Upper lobe of left lung (tissue), 6 donors: ENCODE measurements around the gene ANKRD42. TPM values are rescaled to one million over a fixed set of nuclear protein-coding genes. Genes with fewer than 3 reads are reported as not detected.
"Not testable (repeated sequence)": the region's sequence is repeated elsewhere in the genome, so short reads cannot be mapped to it uniquely, and the experiment has no call there.

Experiments
- ATAC-seq, 2 donors: fragments of 200-7000 bp; cut with Tn5 transposase; one replicate each; pipeline ENCODE4 v1.9.1; 2022; ENCODE audit warnings: mild to moderate bottlenecking in 2 of 2, moderate library complexity in 2 of 2; ENCODE audit not compliant: low FRiP score in 2 of 2
- DNase-seq, 2 donors: peaks; one replicate each; pipeline ENCODE4 v3.0.0-alpha.2; 2019 to 2020
- H3K27ac ChIP-seq, 4 donors: fragments of 200-600 bp; sonication (generic); one replicate each; pipeline ENCODE4 v1.5.1; 2016 to 2019
- H3K27me3 ChIP-seq, 4 donors: fragments of 200-600 bp; sonication (generic); one replicate each; pipeline ENCODE4 v1.5.1; 2017 to 2019
- H3K36me3 ChIP-seq, 4 donors: fragments of 200-600 bp; sonication (generic); one replicate each; pipeline ENCODE4 v1.5.1; 2016 to 2019
- H3K4me1 ChIP-seq, 4 donors: fragments of 200-600 bp; sonication (generic); one replicate each; pipeline ENCODE4 v1.5.1; 2018 to 2019
- H3K4me3 ChIP-seq, 4 donors: fragments of 200-600 bp; sonication (generic); one replicate each; pipeline ENCODE4 v1.5.1; 2017 to 2019; ENCODE audit warnings: mild to moderate bottlenecking in 2 of 4, moderate library complexity in 1 of 4
- H3K9me3 ChIP-seq, 4 donors: fragments of 200-600 bp; sonication (generic); one replicate each; pipeline ENCODE4 v1.5.1; 2018 to 2019
- EP300 ChIP-seq, 4 donors: sonication (generic); formaldehyde crosslinking; IDR thresholded peaks; one replicate each; pipeline ENCODE4 v1.5.1; 2017; ENCODE audit warnings: antibody characterized with exemption in 4 of 4, control low read depth in 2 of 4
- POLR2A ChIP-seq, 4 donors: fragments of 450-650 bp; IDR thresholded peaks; one replicate each; pipeline ENCODE4 v1.5.1; 2016 to 2017; ENCODE audit warnings: antibody characterized with exemption in 4 of 4, mild to moderate bottlenecking in 2 of 4
- POLR2AphosphoS5 ChIP-seq, 2 donors: sonication (generic); formaldehyde crosslinking; IDR thresholded peaks; one replicate each; pipeline ENCODE4 v1.5.1; 2017; ENCODE audit warnings: antibody characterized with exemption in 2 of 2
- WGBS, 2 donors: methylation state at CpG; one replicate each; pipeline ENCODE4 v1.1.5; 2017 to 2018; 5-methylcytosine and 5-hydroxymethylcytosine counted together
- total RNA-seq, 6 donors: library from RNA; depleted of rRNA in 4 of 6; stranded (reverse); fragments of >200 nt in 4 of 6; gene quantifications; one replicate each; pipeline versions ENCODE4 v1.1.0 to v1.2.1, GENCODE V29; 2016 to 2021
- TF ChIP-seq, protein P1 (sequence below), 6 experiments: fragments of 450-650 bp in 4 of 6; fragments of 200-600 bp in 2 of 6; sonication (generic) in 2 of 6; IDR thresholded peaks; one replicate each; pipeline ENCODE4 v1.5.1; 2016 to 2019; ENCODE audit warnings: antibody characterized with exemption in 6 of 6
- donor health status: DM: no; HTN: no; CAD: no; lungs with moderate emphysema.
- donor health status: DM: no; HTN: yes; CAD: no; lungs with severe emphysema.

Gene ANKRD42
- total RNA-seq, 6 donors from 2014 or later, result 11.1 to 30.4 (median 15.4) TPM

DNA sequence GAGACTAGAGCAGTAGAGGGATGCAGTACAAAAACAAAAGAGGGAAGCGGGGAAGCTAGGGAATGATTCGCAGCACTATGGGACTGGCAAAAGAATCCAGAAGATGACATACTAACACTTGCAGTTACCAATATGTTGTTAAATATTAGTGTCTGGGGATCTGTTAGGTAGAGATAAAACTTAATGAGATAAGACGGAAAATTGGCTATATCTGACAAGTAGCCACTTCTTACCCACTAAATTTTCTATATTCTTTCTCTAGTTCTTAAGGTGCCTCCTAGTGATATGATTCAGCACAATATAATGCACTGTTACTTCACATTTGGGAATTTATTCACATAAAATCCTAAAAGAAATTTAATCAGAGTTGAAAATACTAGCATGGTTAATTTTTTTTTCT, 61.9 kb downstream of the ANKRD42 start:
- ATAC-seq, result no peak
- TF ChIP-seq, protein P1, sequence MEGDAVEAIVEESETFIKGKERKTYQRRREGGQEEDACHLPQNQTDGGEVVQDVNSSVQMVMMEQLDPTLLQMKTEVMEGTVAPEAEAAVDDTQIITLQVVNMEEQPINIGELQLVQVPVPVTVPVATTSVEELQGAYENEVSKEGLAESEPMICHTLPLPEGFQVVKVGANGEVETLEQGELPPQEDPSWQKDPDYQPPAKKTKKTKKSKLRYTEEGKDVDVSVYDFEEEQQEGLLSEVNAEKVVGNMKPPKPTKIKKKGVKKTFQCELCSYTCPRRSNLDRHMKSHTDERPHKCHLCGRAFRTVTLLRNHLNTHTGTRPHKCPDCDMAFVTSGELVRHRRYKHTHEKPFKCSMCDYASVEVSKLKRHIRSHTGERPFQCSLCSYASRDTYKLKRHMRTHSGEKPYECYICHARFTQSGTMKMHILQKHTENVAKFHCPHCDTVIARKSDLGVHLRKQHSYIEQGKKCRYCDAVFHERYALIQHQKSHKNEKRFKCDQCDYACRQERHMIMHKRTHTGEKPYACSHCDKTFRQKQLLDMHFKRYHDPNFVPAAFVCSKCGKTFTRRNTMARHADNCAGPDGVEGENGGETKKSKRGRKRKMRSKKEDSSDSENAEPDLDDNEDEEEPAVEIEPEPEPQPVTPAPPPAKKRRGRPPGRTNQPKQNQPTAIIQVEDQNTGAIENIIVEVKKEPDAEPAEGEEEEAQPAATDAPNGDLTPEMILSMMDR (IDR thresholded peaks at IDR 0.05), result no peak
- TF ChIP-seq EP300 (IDR thresholded peaks at IDR 0.05) (no peak), POLR2A (IDR thresholded peaks at IDR 0.05) (no peak)
- Histone ChIP-seq H3K9me3 (no peaks in the 10 kb centered on the region), H3K27ac (no peak overlapping the region), H3K4me1 (no peaks in the 10 kb centered on the region), H3K36me3 (peaks cover 4 to 37% (median 11%) of the 10 kb centered on the region in 4 donors), H3K27me3 (no peaks in the 10 kb centered on the region), H3K4me3 (no peak overlapping the region)
- WGBS, 2 donors, result 94 to 96% methylated on average over 3 of the region's 3 CpGs
- no peak for DNase-seq

DNA sequence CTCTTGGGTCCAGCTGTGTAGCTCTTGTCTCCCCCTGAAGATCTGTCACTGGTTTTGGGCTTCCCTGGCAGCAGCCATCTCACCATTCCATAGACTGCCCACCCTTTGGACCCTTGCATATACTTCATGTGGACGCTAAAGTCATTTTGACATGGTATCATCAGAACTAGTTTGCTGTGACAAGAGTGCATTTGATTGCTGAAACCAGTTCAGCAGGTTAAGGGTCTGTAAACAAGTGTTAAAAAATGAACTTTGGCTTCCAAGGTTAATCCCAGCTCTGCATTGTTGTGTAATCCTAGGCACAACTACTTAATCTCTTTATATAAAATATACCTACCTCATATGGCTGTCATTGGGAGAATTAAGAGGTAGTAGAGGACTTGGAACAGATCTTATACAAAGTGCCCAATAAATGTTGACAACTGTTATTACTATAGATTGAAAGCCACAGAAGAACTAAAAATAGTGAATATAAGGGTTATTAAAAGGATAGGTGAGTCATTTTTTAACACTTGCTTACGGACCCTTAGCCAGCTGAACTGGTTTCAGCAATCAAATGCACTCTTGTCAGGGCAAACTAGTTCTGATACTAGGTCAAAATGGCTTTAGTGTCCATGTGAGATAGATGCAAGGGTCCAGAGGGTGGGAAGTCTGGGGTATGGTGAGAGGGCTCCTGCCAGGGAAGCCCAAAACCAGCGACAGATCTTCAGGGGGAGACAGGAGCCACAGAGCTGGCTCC, 63.3 kb downstream of the ANKRD42 start:
- H3K4me3 ChIP-seq, result no peak overlapping the region
- no peaks in the 10 kb centered on the region for H3K27me3 ChIP-seq
- peaks cover 4 to 50% (median 11%) of the 10 kb centered on the region in 4 donors for H3K36me3 ChIP-seq
- DNase-seq, result no peak
- ATAC-seq, result no peak
- 65 to 89% methylated on average over 3 of the region's 3 CpGs for WGBS, 2 donors
- TF ChIP-seq POLR2A (IDR thresholded peaks at IDR 0.05) (no peak), EP300 (IDR thresholded peaks at IDR 0.05) (no peak), POLR2AphosphoS5 (IDR thresholded peaks at IDR 0.05) (no peak)
- TF ChIP-seq, protein P1 (IDR thresholded peaks at IDR 0.05), result no peak
- no peaks in the 10 kb centered on the region for H3K4me1 ChIP-seq
- H3K9me3 ChIP-seq, result no peaks in the 10 kb centered on the region
- no peak overlapping the region for H3K27ac ChIP-seq

DNA sequence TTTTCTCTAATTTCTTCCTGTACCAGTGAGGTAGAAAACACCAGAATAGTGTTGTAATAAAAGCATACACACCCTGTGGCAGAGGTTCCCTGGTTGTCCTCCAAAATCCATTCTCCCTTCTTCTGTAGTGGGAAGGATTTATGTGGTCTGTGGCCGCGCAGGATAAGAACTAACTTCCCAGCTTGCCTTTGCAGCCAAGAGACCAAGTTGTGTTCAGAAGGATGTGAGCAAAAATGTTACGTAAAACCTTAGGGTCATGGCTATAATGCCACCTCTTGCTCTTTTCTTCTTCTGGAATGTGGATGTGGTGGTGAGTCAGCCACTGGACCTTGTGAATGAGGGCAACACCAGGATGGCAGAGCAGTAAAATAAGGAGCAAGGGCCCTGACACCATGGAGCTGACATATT, 64.3 kb downstream of the ANKRD42 start:
- no peak for ATAC-seq
- Histone ChIP-seq H3K36me3 (peaks cover 4 to 54% (median 11%) of the 10 kb centered on the region in 4 donors), H3K9me3 (no peaks in the 10 kb centered on the region), H3K4me3 (no peak overlapping the region), H3K4me1 (no peaks in the 10 kb centered on the region), H3K27ac (no peak overlapping the region), H3K27me3 (no peaks in the 10 kb centered on the region)
- TF ChIP-seq EP300 (IDR thresholded peaks at IDR 0.05), result no peak
- TF ChIP-seq, protein P1 (IDR thresholded peaks at IDR 0.05), result no peak
- TF ChIP-seq POLR2A (IDR thresholded peaks at IDR 0.05), result no peak
- no peak for TF ChIP-seq POLR2AphosphoS5 (IDR thresholded peaks at IDR 0.05)
- DNase-seq, result no peak
- WGBS, 2 donors, result 90 to 96% methylated on average over 3 of the region's 3 CpGs

DNA sequence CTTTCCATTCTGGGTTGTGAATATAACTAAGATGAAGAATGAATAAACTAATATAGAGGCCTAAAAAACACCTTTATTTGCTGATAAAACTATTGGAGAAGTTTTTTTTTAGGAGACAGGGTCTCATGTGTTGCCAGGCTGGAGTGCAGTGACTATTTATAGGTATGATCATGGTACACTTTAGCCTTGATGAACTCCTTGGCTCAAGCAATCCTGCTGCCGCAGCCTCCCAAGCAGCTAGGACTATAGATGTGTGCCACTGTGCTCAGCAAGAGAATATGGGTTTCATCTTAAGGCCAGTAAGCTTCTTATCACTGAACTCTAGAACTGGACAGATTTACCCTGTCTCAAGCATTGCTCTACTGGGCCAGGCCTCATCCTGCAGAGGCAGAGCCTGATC, 66.0 kb downstream of the ANKRD42 start:
- Histone ChIP-seq H3K9me3 (no peaks in the 10 kb centered on the region), H3K4me3 (no peak overlapping the region), H3K27me3 (no peaks in the 10 kb centered on the region), H3K4me1 (no peaks in the 10 kb centered on the region), H3K36me3 (peaks cover 7 to 70% (median 14%) of the 10 kb centered on the region in 4 donors), H3K27ac (no peak overlapping the region)
- TF ChIP-seq POLR2A (IDR thresholded peaks at IDR 0.05), result no peak
- no peak for TF ChIP-seq EP300 (IDR thresholded peaks at IDR 0.05)
- TF ChIP-seq, protein P1 (IDR thresholded peaks at IDR 0.05), result no peak
- no peak for TF ChIP-seq POLR2AphosphoS5 (IDR thresholded peaks at IDR 0.05)
- WGBS, 2 donors, result 93 to 95% methylated on average over 1 of the region's 1 CpG
- DNase-seq (no peak), ATAC-seq (no peak)

DNA sequence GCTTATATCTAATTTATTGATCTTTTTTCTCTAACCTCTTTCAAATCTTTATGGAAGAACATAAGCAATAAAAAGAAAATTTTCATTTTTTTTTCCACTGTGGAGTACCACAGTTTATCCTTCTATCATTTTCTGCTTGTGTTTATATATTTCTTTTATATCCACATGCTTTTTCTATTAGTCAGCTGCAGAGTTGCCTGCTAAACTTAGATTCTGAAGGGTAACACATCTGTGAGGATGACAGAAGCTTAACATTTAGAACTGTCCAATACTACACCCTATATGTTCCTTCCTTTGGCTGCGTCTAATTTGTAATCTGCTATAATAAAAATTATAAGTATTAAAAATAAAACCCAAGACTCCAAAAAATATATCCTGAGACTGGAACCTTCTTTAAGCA, 71.8 kb downstream of the ANKRD42 start:
- 93 to 100% methylated on average over 1 of the region's 1 CpG for WGBS, 2 donors
- Histone ChIP-seq H3K27ac (no peak overlapping the region), H3K4me1 (no peaks in the 10 kb centered on the region), H3K4me3 (no peak overlapping the region), H3K27me3 (no peaks in the 10 kb centered on the region), H3K36me3 (peaks cover 3 to 74% (median 20%) of the 10 kb centered on the region in 4 donors), H3K9me3 (no peaks in the 10 kb centered on the region)
- TF ChIP-seq, protein P1 (IDR thresholded peaks at IDR 0.05), result no peak
- TF ChIP-seq EP300 (IDR thresholded peaks at IDR 0.05) (no peak), POLR2AphosphoS5 (IDR thresholded peaks at IDR 0.05) (no peak), POLR2A (IDR thresholded peaks at IDR 0.05) (no peak)
- no peak for DNase-seq
- ATAC-seq, result no peak

DNA sequence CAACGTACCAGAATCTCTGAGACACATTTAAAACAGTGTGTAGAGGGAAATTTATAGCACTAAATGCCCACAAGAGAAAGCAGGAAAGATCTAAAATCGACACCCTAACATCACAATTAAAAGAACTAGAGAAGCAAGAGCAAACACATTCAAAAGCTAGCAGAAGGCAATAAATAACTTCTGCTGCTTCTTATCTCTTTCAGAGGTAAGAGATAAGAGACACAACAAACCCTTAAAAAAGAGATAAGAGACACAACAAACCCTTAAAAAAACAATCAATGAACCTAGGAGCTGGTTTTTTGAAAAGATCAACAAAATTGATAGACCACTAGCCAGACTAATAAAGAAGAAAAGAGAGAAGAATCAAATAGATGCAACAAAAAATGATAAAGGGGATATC, 75.6 kb downstream of the ANKRD42 start:
- H3K9me3 ChIP-seq, DNase-seq, H3K27ac ChIP-seq, H3K4me3 ChIP-seq, H3K27me3 ChIP-seq, ATAC-seq, H3K4me1 ChIP-seq: not testable (repeated sequence)
- peaks cover 12 to 76% (median 27%) of the 10 kb centered on the region in 4 donors for H3K36me3 ChIP-seq
- 64 to 72% methylated on average over 2 of the region's 2 CpGs for WGBS, 2 donors

DNA sequence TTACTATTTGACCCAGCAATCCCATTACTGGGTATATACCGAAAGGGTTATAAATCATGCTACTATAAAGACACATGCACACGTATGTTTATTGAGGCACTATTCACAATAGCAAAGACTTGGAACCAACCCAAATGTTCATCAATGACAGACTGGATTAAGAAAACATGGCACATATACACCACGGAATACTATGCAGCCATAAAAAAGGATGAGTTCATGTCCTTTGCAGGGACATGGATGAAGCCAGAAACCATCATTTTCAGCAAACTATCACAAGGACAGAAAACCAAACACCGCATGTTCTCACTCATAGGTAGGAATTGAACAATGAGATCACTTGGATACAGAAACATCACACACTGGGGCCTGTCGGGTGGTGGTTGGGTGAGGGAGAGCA, 78.2 kb downstream of the ANKRD42 start:
- H3K4me1 ChIP-seq, H3K27me3 ChIP-seq, H3K27ac ChIP-seq, H3K9me3 ChIP-seq, DNase-seq, ATAC-seq, H3K4me3 ChIP-seq: not testable (repeated sequence)
- whole genome bisulfite sequencing, 2 donors, result 96 to 99% methylated on average over 5 of the region's 5 CpGs
- peaks cover 6 to 72% (median 23%) of the 10 kb centered on the region in 4 donors for H3K36me3 ChIP-seq
